Heart left ventricle (tissue), 13 donors: ENCODE data around the gene MUC6.

ENCODE experiments used
- POLR2A ChIP-seq, 2 donors: fragments of 450-650 bp; IDR thresholded peaks; one replicate each; pipeline ENCODE4 v1.6.1; 2017; ENCODE audit warnings: antibody characterized with exemption in 2 of 2, mild to moderate bottlenecking in 2 of 2, moderate library complexity in 2 of 2
- TF ChIP-seq, protein P1 (sequence below), 12 donors: fragments of 200-600 bp; sonication (generic) in 4 of 12; IDR thresholded peaks; one replicate each; pipeline versions ENCODE4 v1.5.0 to v1.8.0; 2018 to 2022; ENCODE audit warnings: antibody characterized with exemption in 12 of 12, mild to moderate bottlenecking in 5 of 12
- donor health status: ischemic (EF 13 %, LVEDD 7.1; RV severe dilation, severe dysfunction).
- donor health status: DM: no; HTN: yes; CAD: no.
- donor health status: DM: no; HTN: no; CAD: no.
- donor health status: ischemic (EF 25% LVEDD 6.9; RV normal size, moderate dysfunction).
- donor health status: ischemic (EF 25% LVEDD 5.7; RV mildly dilated, moderate dysfunction).
- donor health status: ischemic (EF 35%, LVEDD 5.7; RV mildly dilated, moderate dysfunction).
- donor health status: nonischemic (EF 11% LVEDD 7.7; RV severe dilation, severe dysfunction).
- donor health status: DM: yes; HTN: yes; CAD: no.
- donor health status: PGD.
- donor health status: ischemic (EF 29% LVEDD 5.4; RV normal size, mild dysfunction).
- donor health status: nonischemic (EF 23%, LVEDD 6.1; RV moderate dilation, normal function).

DNA sequence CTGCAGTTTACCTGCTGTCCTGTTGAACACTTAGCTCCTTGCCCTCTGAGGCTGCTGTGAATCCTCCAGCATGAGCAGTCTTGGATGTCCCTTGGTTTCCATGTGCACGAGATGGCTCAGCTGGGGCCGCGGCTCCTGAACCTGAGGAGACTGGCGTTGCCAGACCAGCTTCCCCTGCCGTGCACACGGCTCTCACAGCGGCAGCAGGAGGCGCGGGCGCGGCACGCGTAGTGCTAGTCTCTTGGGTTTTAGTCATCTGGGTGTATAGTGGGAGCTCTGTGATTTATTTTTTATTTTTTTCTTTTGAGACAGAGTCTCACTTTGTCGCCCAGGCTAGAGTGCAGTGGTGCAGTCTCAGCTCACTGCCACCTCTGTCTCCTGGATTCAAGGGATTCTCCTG lies 54.8 kb downstream of the MUC6 start:
- TF ChIP-seq, protein P1, sequence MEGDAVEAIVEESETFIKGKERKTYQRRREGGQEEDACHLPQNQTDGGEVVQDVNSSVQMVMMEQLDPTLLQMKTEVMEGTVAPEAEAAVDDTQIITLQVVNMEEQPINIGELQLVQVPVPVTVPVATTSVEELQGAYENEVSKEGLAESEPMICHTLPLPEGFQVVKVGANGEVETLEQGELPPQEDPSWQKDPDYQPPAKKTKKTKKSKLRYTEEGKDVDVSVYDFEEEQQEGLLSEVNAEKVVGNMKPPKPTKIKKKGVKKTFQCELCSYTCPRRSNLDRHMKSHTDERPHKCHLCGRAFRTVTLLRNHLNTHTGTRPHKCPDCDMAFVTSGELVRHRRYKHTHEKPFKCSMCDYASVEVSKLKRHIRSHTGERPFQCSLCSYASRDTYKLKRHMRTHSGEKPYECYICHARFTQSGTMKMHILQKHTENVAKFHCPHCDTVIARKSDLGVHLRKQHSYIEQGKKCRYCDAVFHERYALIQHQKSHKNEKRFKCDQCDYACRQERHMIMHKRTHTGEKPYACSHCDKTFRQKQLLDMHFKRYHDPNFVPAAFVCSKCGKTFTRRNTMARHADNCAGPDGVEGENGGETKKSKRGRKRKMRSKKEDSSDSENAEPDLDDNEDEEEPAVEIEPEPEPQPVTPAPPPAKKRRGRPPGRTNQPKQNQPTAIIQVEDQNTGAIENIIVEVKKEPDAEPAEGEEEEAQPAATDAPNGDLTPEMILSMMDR (IDR thresholded peaks at IDR 0.05) = no peak
- no peak for TF ChIP-seq POLR2A (IDR thresholded peaks at IDR 0.05)
